Activated gamma-delta T cell treated with anti-CD3 and anti-CD28 coated beads, Interleukin-2, amount 50 U/mL, for 16 hours (primary cell): ENCODE measurements around the gene CMPK2.
"Not testable (repeated sequence)": the region's sequence is repeated elsewhere in the genome, so short reads cannot be mapped to it uniquely, and the experiment has no call there.

ENCODE experiments used
- DNase-seq: peaks from one replicate; pipeline ENCODE4 v3.0.0-alpha.2; 2020; ENCODE audit warnings: low read depth

The CMPK2 gene

DNA sequence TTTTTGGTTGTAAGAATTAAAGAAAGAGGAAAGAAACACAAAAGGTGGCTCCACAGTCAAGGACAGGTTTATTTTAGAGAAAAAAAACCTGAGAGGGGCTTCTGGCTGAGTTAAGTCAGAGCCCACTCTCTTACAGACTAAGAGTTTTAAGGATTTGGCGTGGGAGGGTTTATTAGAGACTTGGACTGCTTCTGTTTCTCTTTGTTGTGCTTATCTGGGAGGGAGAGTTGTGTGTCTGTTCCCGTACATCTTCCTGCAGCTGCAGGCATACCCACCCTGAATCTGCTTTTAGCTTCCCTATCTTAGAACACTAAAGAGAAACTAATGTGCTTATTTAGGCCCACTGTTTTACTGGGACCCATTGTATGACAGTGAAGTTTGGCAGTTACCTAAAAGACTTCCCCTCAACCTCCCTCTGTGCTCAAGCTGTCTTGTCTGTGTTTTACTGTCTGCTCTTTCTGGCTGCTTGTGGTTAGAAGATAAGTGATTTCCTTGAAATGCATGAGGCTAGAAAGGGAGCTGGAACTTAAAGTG is 14.6 kb upstream of the CMPK2 start:
- no peak for DNase-seq

DNA sequence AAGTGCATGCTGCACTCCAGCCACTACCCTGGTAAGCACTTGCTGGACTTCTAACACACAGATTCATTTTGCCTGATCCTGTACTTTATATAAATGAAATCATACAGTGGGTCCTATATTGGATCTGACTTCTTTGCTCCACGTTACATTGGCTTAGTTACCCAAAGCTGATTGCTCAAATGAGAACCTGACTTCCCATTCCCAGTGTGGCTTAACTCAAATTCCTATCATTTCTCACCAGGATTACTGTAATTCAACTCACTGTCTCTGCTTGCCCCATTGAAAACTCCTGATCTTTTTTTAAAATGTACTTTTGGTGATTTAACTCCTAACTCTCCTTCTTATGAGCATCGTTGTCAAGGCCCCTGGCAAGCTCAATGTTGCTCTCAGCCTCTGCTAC is 13.3 kb upstream of the CMPK2 start:
- DNase-seq, result no peak

DNA sequence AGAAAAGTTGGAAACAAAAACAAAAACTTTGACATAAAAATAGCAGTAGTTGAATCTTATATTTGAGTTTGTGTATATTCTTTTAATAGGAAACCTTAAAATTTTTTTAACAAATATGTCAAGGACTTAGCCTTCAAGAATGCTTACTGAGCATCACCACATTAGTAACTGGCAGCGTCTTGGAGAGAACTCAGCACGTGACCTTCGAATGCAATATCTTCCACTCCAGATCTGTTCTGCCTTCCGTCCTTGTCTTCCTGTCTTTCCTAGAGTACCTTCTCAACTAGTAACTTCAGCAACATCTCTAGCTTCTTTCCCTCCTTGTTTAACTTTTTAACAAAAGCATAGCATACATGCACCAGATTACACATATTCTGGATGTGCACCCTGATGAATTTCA is 12.8 kb upstream of the CMPK2 start:
- no peak for DNase-seq

DNA sequence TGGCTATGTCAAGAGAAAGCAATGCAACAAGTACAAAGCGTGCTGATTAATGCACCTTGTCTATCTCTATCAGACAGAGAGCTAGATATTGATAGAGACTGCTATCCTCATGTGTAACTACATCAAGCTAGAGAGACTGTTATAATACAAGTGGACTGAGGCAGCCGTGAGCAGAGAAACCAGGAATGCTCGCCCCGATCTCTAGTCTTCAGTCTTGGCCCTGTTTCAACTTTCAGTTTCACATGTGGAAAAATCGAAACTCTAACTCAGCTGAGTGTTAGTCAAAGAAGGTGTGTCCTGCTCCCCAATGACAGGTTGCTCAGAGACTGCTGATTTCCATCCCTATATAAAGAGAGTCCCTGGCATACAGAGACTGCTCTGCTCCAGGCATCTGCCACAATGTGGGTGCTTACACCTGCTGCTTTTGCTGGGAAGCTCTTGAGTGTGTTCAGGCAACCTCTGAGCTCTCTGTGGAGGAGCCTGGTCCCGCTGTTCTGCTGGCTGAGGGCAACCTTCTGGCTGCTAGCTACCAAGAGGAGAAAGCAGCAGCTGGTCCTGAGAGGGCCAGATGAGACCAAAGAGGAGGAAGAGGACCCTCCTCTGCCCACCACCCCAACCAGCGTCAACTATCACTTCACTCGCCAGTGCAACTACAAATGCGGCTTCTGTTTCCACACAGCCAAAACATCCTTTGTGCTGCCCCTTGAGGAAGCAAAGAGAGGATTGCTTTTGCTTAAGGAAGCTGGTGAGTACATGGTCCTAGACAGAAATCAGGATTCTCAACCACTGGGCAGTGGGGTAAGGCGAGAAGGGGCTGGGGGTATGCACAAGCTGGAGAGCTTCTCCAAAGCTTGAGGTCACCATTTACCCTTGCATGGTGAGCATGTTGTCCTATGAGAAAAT is 11.9 kb upstream of the CMPK2 start, which contains the start of gene RSAD2:
Gene RSAD2 (plus strand): TSS at position 376 of the 903 bp plus-strand sequence. CDS start 24 bp downstream, at position 400.
- DNase-seq, result peak; percentile 7

DNA sequence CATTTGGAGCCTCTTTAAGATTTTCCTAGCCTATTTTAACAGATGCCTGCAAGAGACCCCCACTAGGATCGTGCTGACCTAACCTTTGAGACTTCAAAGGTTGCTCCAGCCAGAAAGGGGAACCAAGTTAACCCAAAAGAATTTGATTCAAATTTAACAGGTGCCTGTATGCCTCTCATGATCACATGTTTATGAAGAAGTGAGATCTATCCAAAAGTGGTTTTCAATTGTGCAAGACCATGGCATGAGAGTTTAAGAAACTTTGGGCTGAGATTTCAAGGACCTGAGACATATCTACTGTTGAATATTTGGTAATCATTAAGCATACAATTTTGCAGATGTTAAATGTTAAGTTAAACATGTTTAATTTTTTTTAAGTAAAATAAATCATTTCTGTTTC is 10.6 kb upstream of the CMPK2 start:
- DNase-seq, result no peak

DNA sequence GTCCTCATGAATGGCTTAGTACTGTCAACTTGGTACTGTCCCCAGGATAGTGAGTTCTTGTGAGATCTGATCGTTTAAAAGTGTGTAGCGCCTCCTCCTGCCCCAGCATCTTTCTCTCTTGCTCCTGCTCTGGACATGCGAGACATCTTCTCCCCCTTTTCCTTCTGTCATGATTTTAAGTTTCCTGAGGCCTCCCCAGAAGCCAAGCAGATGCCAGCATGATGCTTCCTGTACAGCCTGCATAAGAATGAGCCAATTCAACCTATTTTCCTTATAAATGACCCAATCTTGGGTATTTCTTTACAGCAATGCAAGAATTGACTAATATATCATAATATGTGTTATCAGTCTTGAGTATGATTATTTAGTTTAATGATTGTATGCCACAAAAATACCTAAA is 8.3 kb upstream of the CMPK2 start:
- DNase-seq, result no peak

DNA sequence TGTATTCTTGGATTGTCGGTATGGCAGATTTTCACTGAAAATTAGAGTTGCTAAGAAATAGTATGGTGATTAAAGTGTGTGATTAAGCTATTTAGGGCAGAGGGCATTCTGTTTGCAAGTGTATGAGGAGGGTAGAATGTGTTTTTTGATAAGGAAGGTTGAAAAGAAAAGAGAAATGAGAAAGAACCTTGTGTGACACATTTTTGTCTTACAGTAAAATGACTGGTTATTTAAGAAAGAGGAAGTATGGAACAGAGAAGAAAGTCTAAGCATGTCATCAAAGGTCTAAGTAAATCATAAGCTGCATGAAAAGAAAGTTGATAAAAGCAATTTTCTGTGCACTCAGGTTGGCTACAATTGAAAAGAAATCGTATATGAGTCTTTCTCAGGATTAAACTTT is 6.7 kb upstream of the CMPK2 start:
- no peak for DNase-seq

DNA sequence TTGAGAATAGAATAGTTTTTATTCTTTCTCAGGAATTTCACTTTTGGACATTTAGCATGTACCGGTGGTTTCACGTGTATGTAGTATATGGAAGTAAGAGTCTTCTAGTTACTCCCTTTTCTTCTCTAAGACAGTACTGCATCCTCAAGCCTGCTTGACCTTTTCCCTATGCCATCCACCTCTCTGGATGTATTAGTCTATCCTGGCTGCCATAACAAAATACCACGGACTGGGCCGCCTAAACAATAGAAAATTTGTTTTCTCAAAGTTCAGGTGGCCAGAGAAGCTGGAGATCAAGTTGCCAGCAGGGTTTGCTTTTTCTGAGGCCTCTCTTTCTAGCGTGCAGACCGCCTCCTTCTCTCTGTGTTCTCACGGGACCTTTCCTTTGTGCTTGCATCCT is 1.3 kb upstream of the CMPK2 start:
- no peak for DNase-seq

DNA sequence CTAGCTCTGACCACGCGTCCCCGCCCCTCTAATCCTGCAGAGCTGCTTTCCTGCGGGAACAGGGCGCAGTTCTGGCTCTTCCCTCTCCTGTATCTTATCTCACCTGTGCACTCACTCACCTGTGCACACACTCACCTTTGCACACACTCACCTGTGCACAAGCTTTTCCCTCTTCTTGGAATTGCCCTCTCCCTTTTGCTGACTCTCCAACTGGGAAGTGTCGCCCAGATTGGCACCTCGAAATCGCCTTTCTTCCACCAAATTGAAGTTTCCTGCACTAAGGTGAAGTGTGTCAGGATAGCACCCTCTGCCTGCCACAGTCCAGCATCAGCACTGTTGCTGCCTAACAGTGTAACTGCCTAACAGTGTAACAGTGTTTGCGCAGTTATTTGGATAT is 566 bp upstream of the CMPK2 start:
- no peak for DNase-seq

DNA sequence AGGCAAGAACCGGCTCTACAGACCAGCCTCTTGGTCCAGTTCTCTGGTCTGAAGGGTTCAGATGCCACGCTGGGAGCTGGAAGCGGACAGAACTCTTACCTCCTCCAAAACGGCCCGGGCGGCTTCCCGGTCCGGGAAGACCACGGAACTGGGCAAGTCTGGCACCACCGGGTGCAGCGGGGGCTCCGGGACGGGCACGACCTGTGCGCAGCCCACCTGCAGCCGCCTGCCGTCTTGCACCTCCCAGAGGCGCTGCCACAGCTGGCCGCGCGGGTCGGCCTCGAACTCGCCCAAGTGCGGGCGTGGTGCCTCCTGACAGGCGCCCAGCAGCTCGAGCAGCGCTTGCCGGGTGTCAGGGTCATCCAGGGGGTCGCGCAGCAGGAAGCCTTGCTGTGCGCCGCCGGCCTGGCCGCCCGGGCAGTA is 773 bp downstream of the CMPK2 start:
- no peak for DNase-seq

DNA sequence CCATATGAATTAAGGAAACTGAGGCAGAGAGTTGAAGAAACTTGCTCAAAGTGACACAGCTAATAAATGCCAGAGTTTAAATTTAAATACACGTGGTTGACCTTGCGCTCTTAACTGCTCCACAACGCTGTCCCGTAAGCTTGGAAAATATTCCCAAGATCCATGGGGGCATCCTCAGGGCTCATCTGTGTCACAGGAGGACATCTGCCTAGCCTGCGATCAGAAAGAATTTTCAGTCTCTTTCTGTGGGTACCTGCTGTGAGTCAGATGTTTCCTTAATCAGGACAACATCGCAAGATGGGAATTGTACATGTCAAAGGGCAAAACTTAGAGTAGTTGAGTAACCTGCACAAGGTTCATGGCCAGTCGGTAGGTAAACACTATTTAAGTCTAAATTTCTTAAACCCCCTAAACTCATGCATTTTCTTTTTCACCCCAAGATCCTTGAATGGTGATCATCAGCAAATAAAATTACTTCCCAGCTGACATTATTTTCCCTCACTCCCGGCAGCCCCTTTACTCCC is 1.4 kb downstream of the CMPK2 start:
- DNase-seq, result no peak

DNA sequence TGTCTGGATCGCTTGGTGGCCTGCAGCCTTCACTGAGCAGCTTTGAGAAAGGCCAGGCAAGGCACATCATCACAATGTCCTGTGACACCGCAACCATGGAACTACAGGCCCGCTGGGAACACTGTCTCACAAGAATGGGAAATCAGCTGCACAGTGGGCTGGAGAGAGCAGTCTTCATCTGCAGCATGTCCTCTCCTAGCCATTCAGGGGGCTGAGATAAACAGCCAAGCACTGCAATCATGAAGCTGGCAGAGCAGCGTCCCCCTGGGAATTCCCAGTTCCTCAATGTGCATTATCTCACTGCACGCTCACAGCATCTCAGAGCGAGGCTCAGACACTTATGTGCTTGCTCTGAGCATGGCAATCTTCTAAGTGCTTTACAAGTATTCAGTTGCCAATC is 1.9 kb downstream of the CMPK2 start:
- no peak for DNase-seq

DNA sequence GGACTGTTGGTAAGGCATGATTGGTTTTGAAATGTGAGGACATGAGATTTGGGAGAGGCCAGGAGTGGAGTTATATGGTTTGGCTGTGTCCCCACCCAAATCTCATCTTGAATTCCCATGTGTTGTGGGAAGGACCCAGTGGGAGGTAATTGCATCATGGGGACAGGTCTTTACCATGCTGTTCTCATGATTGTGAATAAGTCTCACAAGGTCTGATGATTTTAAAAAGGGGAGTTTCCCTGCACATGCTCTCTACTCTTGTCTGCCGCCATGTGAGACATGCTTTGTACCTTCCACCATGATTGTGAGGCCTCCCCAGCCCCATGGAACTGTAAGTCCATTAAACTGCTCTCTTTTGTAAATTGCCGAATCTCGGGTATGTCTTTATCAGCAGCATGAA is 5.4 kb downstream of the CMPK2 start:
- no peak for DNase-seq

DNA sequence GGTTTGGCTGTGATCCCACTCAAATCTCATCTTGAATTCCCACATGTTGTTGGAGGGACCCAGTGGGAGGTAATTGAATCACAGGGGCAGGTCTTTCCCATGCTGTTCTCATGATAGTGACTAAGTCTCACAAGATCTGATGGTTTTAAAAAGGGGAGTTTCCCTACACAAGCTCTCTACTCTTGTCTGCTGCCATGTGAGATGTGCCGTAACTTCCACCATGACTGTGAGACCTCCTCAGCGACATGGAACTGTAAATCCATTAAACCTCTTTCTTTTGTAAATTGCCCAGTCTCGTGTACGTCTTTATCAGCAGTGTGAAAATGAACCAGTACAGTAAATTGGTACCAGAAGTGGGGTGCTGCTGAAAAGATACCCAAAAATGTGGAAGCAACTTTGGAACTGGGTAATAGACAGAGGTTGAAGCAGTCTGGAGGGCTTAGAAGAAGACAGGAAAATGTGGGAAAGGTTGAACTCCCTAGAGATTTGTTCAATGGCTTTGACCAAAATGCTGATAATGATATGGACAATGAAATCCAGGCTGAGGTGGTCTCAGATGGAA is 7.2 kb downstream of the CMPK2 start:
- not testable (repeated sequence) for DNase-seq

DNA sequence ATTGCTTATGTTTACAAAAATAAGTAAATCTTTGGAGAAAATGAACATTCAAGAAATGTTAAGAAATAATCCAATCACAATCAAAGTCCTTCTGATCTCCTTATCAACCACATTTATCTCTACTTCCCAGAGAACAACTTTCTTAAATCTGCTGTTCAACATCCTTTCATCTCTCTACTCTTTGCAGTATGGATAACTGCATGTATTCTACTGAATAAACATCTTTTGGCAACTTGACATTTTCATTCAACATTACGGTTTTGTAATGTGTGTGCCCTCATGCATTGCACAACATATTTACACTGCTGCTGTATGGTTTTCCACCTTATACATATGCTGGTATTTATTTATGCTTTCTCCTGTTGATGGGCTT is 9.2 kb downstream of the CMPK2 start:
- DNase-seq, result no peak

DNA sequence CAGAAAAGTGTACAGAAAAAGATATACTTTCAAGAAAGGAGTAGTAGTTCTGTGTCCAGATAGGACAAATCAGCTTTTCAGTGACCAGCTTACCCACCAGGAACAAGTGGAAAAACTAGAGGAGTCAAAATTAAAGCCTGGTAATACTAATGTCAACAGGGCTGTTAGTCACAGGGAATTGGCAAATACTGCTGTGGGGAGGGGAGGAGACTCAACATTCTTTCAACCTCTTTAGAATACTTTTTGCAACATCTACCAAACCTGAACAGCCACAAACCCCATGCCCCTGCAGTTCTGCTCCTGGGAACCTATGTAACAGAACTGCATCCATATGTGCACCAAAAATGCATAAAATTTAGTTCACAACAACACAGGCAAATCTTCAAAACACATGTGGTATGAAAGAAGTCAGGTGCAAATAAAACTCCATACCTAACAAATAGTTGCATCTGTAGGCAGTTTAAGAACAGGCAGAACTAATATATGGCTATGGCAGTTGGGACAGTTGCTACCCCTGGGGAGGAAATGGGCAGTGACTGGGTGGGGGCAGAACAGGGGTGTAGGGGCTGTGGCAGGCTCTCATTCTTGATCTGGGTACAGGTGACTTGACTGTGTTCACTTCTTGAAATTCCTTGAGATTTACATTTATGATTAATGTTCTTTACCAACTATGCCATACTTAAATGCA is 9.7 kb downstream of the CMPK2 start:
- no peak for DNase-seq

DNA sequence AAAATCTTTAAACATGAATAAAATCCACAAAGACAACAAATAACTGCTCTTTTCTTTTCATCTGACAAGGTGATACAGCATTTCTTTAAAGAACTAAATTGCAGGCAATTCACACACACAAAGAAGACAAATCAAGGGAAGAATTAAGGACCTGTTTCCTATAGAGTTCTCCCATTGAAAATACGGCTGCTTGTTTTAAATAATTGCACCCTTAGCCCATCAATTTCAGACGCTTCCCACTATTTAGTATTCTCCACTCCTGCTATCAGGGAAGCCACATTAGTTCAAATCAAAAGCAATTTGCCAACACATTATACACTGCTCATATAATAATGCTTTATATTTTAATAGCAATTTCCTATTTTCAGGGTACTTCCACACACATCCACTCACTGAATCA is 11.3 kb downstream of the CMPK2 start:
- no peak for DNase-seq

DNA sequence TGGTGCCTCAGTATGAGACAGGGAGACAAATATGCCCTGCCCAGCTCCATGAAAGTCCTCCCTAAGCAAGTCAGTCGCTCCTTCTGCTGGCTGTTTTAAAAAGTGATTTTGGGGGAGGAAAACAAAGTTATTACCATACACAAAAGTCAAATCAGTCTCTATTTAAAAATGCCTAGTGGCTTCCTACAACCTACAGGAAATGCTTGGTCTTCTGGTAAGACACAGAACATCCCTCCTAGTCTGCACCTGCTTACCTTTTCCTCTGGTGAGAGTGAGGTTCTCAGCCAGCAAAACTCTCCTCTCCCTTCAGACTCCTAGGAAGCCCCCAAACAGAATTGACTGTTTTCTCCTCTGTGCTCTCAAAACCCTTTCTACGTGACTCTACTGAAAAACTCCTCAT is 13.5 kb downstream of the CMPK2 start:
- DNase-seq, result no peak

DNA sequence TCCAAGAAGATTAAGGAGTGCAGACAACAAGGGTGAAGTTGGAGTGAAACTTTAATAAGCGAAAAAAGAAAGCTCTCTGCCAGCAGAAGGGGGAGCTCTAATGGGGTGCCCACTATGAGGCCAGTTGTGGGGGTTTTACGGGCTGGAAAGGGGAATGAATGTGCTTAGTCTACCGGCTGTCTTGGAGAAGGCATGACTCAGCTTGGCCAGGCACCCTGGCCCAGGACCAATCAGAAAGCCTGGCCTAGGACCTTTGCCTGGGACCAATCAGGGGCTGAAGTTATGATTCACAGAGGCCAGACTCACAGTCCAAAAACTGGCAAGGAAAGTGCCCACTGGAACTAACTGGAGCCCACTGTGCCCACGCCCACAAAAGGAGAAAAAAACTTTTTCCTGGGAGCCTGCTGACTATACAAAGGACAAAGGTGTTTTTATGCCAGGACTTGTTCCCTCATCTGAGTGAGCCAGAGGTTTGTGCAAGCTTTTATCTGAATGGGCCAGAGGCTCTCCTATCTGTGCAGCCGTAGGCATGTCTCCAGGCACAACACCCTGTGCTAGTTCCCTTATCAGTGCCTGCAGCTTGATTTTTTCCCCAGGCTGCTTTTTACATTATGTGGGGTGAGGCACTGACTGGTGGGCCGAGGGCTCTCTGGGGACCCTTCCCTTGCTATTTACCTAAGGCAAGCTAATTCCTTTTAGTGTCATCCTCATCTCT is 18.6 kb downstream of the CMPK2 start:
- DNase-seq, result no peak

DNA sequence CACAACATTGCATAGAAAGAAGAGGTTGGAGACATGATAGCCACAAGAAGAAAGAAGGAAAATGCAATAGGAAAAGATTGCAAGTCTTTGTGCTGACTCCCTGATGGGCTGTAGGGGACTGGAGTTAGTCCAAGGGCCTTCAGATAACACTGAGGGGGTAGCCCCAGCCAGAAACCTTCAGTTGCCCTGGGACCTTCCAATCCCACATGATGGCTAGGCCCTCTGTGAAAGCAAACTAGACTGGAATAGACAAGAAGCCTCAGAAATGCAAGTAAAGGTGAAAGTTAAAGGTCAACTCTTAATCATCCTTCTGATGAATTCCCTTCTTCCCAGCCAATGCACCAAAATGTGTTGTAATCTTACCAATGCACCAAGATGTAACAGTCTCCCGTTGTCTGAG is 19.2 kb downstream of the CMPK2 start:
- DNase-seq, result no peak

DNA sequence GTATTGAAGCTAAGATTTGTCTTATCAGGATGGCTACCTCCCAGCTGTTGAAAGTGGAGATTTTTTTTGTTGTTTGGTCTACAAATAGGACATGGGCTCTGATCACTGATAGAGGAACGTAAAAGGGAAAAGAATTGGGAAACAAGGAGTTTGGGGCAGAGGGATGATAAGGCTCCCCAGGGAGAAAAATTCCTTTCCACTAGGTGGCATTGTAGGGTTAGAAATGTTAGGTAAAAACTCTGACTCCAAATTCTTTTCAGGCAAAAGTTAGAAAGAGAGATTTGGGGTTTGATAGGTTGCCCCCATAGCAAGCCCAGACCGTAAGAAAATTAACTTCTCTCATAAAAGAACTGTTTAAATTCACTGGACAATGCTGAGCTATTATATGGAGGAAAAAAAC is 19.8 kb downstream of the CMPK2 start:
- DNase-seq, result no peak

DNA sequence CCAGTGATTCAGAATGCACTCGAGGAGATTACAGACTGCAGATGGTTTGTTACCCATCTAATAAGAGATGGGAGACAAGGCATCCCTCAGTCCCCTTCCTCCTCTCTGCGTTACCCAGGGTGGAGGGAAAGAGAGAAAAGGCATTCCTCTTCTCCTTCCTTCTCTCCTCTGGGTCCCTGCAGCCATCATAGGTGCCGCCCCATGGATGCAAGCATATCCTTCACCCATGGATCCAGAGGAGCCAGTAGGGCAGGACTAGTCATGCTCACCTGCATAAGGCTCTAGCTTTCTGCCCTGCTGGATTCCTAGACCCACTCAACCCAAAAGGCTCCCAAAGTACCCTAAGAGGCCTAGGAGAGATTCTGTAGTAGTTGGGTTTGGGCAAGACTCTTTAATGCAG is 20.4 kb downstream of the CMPK2 start:
- DNase-seq, result no peak
